ENCODE results near the gene SYNE2. TPM values are rescaled to one million over a fixed set of nuclear protein-coding genes. Genes with fewer than 3 reads are reported as not detected.

SYNE2 gene
- total RNA-seq, 2 donors from 2014 or later = 104 to 390 TPM

GRCh38 chr14:63840981-63841380 lies 11.8 kb upstream of the SYNE2 start:
- H3K4me1 ChIP-seq (replicated peaks) = no peaks in the 10 kb centered on the region
- no peak overlapping the region for H3K4me3 ChIP-seq
- intact Hi-C loops (cut with DNase I) = no loop called here
- H3K9me3 ChIP-seq = no peaks in the 10 kb centered on the region
- no peaks in the 10 kb centered on the region for H3K36me3 ChIP-seq
- no peak overlapping the region for H3K27ac ChIP-seq
- TF ChIP-seq CTCF (IDR thresholded peaks at IDR 0.05) (no peak), POLR2A (IDR thresholded peaks at IDR 0.05) (no peak), POLR2AphosphoS5 (IDR thresholded peaks at IDR 0.05) (no peak)
- 50% methylated on average over 1 of the region's 1 CpG for WGBS
- no peak for DNase-seq (ENCODE audit: low spot score)
- H3K27me3 ChIP-seq (replicated peaks; ENCODE audit: insufficient read depth) = no peaks in the 10 kb centered on the region

- Histone ChIP-seq H3K36me3 (no peaks in the 10 kb centered on the region), H3K9me3 (no peaks in the 10 kb centered on the region), H3K4me1 (replicated peaks) (no peaks in the 10 kb centered on the region), H3K4me3 (no peak overlapping the region), H3K27me3 (replicated peaks; ENCODE audit: insufficient read depth) (no peaks in the 10 kb centered on the region), H3K27ac (no peak overlapping the region)
- no peak for DNase-seq (ENCODE audit: low spot score)
- intact Hi-C loops (cut with DNase I) = no loop called here
- TF ChIP-seq POLR2A (IDR thresholded peaks at IDR 0.05) (no peak), POLR2AphosphoS5 (IDR thresholded peaks at IDR 0.05) (no peak), CTCF (IDR thresholded peaks at IDR 0.05) (no peak)
- 82% methylated on average over 3 of the region's 3 CpGs for WGBS
These were observed 9.0 kb upstream of the SYNE2 start for GRCh38 chr14:63843796-63844195.

GRCh38 chr14:63848890-63849289 lies 3.9 kb upstream of the SYNE2 start:
- H3K27ac ChIP-seq = no peak overlapping the region
- no peaks in the 10 kb centered on the region for H3K4me1 ChIP-seq (replicated peaks)
- TF ChIP-seq POLR2A (IDR thresholded peaks at IDR 0.05) (no peak), POLR2AphosphoS5 (IDR thresholded peaks at IDR 0.05) (no peak), CTCF (IDR thresholded peaks at IDR 0.05) (no peak)
- no peak for DNase-seq (ENCODE audit: low spot score)
- intact Hi-C loops (cut with DNase I) = no loop called here
- H3K4me3 ChIP-seq = no peak overlapping the region
- H3K36me3 ChIP-seq = no peaks in the 10 kb centered on the region
- no peaks in the 10 kb centered on the region for H3K9me3 ChIP-seq
- no peaks in the 10 kb centered on the region for H3K27me3 ChIP-seq (replicated peaks; ENCODE audit: insufficient read depth)

- Histone ChIP-seq H3K36me3 (no peaks in the 10 kb centered on the region), H3K4me1 (replicated peaks) (no peaks in the 10 kb centered on the region), H3K4me3 (peak overlapping the region; percentile 70 to 71), H3K27ac (peak overlapping the region; percentile 89 to 90), H3K9me3 (no peaks in the 10 kb centered on the region), H3K27me3 (replicated peaks; ENCODE audit: insufficient read depth) (no peaks in the 10 kb centered on the region)
- WGBS = 16% methylated on average over 14 of the region's 18 CpGs
- intact Hi-C loops (cut with DNase I) = loop anchor here (2.0 to 10.0 kb wide), 2 partner anchors 42 to 142 kb away; no protein-coding TSS in a partner anchor
- DNase-seq (ENCODE audit: low spot score) = no peak
- no peak for TF ChIP-seq POLR2AphosphoS5 (IDR thresholded peaks at IDR 0.05)
- no peak for TF ChIP-seq POLR2A (IDR thresholded peaks at IDR 0.05)
- TF ChIP-seq CTCF (IDR thresholded peaks at IDR 0.05) = no peak
These were observed 460 bp upstream of the SYNE2 start for GRCh38 chr14:63852271-63852816.

GRCh38 chr14:63853831-63854293 lies 1.1 kb downstream of the SYNE2 start:
- H3K36me3 ChIP-seq = no peaks in the 10 kb centered on the region
- no peaks in the 10 kb centered on the region for H3K9me3 ChIP-seq
- TF ChIP-seq POLR2AphosphoS5 (IDR thresholded peaks at IDR 0.05) = peak; percentile 59
- peak; percentile 35 for TF ChIP-seq POLR2A (IDR thresholded peaks at IDR 0.05)
- TF ChIP-seq CTCF (IDR thresholded peaks at IDR 0.05) = no peak
- no peaks in the 10 kb centered on the region for H3K4me1 ChIP-seq (replicated peaks)
- H3K27ac ChIP-seq = peak overlapping the region; percentile 89 to 90
- DNase-seq (ENCODE audit: low spot score) = peak; percentile 83
- under 1% methylated on average over 18 of the region's 18 CpGs for WGBS
- peak overlapping the region; percentile 70 to 71 for H3K4me3 ChIP-seq
- intact Hi-C loops (cut with DNase I) = loop anchor here (2.0 to 10.0 kb wide), 2 partner anchors 41 to 141 kb away; no protein-coding TSS in a partner anchor
- no peaks in the 10 kb centered on the region for H3K27me3 ChIP-seq (replicated peaks; ENCODE audit: insufficient read depth)

Data from prostate gland (tissue), 2 donors.